Activated CD4-positive, alpha-beta T cell treated with anti-CD3 and anti-CD28 coated beads for 24 hours (primary cell): Measurements from ENCODE around the gene ALOX12B.
"Not testable (repeated sequence)": the region's sequence is repeated elsewhere in the genome, so short reads cannot be mapped to it uniquely, and the experiment has no call there.

Experiments
- DNase-seq, 2 donors: peaks; one replicate each; pipeline ENCODE4 v3.0.0-alpha.2; 2020; ENCODE audit warnings: low read depth in 2 of 2

Gene ALOX12B

GRCh38 chr17:8082292-8082691 lies 5.2 kb downstream of the ALOX12B start:
- DNase-seq = no peak

- no peak for DNase-seq
Measured at GRCh38 chr17:8081876-8082275, 5.6 kb downstream of the ALOX12B start.

GRCh38 chr17:8080799-8081219 lies 6.7 kb downstream of the ALOX12B start:
- DNase-seq = no peak

- DNase-seq = no peak
Measured at GRCh38 chr17:8080208-8080798, 7.2 kb downstream of the ALOX12B start.

GRCh38 chr17:8079291-8080207 lies 8.0 kb downstream of the ALOX12B start:
- peak; percentile 66 to 75 for DNase-seq

GRCh38 chr17:8077939-8078338 lies 9.6 kb downstream of the ALOX12B start:
- DNase-seq = not testable (repeated sequence)

- DNase-seq = no peak
Measured at GRCh38 chr17:8076502-8077266, 10.8 kb downstream of the ALOX12B start.

GRCh38 chr17:8075574-8076342 lies 11.8 kb downstream of the ALOX12B start:
- no peak for DNase-seq

- no peak for DNase-seq
Measured at GRCh38 chr17:8075081-8075480, 12.4 kb downstream of the ALOX12B start.

GRCh38 chr17:8074554-8074953 lies 13.0 kb downstream of the ALOX12B start:
- no peak for DNase-seq

- DNase-seq = peak; percentile 81 to 86
Measured at GRCh38 chr17:8073627-8074484, 13.7 kb downstream of the ALOX12B start.

GRCh38 chr17:8072729-8073461 lies 14.6 kb downstream of the ALOX12B start:
- no peak for DNase-seq

GRCh38 chr17:8072341-8072728 lies 15.2 kb downstream of the ALOX12B start:
- DNase-seq = no peak

- DNase-seq = no peak
Measured at GRCh38 chr17:8071496-8071895, 16.0 kb downstream of the ALOX12B start.

GRCh38 chr17:8069587-8069860 lies 18.0 kb downstream of the ALOX12B start:
- DNase-seq = no peak

GRCh38 chr17:8068736-8069586 lies 18.6 kb downstream of the ALOX12B start:
- no peak for DNase-seq

- no peak for DNase-seq
Measured at GRCh38 chr17:8067806-8068205, 19.7 kb downstream of the ALOX12B start.

- no peak for DNase-seq
Measured at GRCh38 chr17:8066841-8067775, 20.4 kb downstream of the ALOX12B start.
